ENCODE measurements around the gene PRDM10.

GRCh38 chr11:129969920-129970319 lies 32.7 kb downstream of the PRDM10 start:
- TF ChIP-seq POLR2A (IDR thresholded peaks at IDR 0.05) (no peak), CTCF (IDR thresholded peaks at IDR 0.05) (no peak)

Data from right lobe of liver (tissue), 4 donors.